Pulmonary artery endothelial cell (primary cell): ENCODE results near the gene NEURL1B. TPM values are rescaled to one million over a fixed set of nuclear protein-coding genes. Genes with fewer than 3 reads are reported as not detected.
"Not testable (repeated sequence)": the region's sequence is repeated elsewhere in the genome, so short reads cannot be mapped to it uniquely, and the experiment has no call there.

Source experiments
- DNase-seq: peaks from one replicate; pipeline ENCODE4 v3.0.0-alpha.2; 2011; ENCODE audit warnings: low read depth, low spot score
- total RNA-seq: library from RNA; depleted of rRNA; stranded (reverse); fragments of >200 nt; gene quantifications from 2 replicates; pipeline ENCODE4 v1.2.3, GENCODE V29; 2014

NEURL1B gene
- total RNA-seq, 1 donor from 2014 or later: 0.46 TPM

DNA sequence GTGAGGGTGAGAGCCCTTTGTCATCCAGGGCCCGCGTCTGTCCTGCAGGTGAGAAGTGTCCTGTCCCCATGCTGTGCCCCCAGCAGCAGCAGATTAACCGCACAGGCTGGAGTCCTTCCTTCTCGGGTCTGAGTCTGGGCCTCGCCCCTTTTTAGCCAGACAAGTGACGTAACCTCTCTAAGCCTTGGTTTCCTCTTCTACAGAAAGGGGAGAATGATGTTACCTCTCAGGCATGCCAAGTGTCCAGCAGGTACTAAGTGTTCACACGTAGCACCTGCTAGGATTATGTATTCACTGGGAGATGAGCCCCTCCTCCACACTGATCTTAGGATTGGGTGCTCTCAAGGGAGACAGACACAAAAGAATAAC, 6.9 kb downstream of the NEURL1B start:
- no peak for DNase-seq

DNA sequence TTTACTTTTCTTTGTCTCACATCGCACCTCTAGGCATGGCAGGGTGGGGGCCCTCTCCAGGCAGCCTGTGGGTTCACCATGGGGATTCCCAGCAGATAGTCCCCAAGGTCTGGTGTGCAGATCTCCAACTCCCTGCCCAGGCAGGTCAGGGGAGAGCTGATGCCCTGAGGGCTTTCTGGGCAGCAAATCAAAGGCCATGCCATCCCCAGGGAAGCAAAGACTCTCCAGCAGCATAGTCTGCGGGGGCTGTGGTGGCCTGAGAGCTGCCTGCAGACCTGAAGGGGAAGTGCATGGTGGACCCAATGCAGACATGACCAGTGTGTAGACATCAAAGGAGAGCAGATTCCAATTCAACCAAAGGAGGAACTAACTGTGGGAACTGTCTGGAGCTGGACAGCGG, 7.7 kb downstream of the NEURL1B start:
- no peak for DNase-seq

- DNase-seq: not testable (repeated sequence)
Observed at GRCh38 chr5:172656496-172656895, 15.4 kb downstream of the NEURL1B start.

- DNase-seq: not testable (repeated sequence)
Observed at GRCh38 chr5:172657524-172658233, 16.6 kb downstream of the NEURL1B start.

DNA sequence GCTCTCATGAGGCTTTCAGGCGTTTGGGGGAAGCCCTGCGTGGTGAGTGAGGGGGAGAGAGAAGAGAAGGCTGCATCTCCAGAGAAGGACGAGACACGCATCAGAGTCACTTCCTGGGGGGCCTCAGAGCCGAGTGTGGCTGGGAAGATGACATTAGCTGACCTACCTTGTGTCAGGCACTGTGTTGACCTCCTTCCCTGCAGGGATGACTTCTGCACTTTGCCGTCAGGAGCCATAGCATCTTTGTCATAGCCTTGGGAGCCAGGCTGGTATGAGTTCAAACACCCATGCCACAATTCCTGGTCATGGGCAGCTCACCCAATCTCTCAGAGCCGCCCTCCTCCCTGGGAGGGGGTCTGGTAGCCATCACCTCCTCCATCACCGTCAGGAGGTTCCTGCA, 17.3 kb downstream of the NEURL1B start:
- no peak for DNase-seq

DNA sequence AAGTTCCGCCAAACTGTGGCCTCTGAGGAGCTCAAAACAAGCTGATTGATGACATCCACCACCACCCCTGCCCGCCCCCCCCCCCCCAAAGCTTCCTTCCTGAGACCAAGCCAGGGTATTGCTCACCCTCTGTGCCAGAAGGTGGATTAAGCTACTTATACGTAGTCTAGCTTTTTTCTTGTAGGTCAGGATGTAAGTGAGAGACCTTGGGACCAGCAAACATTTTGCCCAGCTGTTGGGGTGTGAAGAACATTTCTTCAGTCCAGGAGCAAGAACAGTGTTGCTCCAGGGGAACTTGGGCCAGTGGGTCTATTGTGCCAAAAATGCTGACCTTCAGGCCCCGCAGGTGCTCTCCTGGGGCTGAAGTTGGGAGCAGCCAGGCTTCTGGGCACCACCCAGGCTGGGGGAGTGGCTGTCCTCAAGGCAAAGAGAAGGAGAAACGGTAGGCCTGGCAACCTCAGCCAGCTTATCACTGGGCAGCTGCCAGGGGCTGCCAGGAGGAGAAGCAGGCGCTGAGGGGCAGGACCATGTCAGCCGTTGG, 18.0 kb downstream of the NEURL1B start:
- DNase-seq: no peak

GRCh38 chr5:172659570-172659908, 18.5 kb downstream of the NEURL1B start:
- no peak for DNase-seq

GRCh38 chr5:172659909-172660628, 19.0 kb downstream of the NEURL1B start:
- no peak for DNase-seq

- DNase-seq: no peak
Observed at GRCh38 chr5:172660974-172661373, 19.9 kb downstream of the NEURL1B start.

DNA sequence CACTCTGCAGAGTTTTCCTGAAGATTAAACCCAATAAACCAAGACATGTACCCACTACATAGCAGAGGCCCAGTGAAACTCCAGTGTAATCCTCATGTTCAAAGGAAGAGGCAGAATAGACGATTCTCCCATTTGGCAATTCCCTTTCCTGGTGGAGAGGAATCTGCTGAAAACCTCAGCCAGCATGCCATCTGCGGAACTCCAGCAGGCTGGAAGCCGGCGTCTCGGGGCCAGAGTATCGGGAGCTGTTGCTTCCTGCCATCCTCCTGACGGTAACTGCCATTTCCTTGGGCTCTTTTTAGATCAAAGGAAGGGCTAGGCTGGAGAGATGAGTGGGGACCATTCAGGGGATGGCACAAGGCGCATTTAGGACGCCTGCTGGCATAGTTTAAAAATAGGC, 20.5 kb downstream of the NEURL1B start:
- no peak for DNase-seq

DNA sequence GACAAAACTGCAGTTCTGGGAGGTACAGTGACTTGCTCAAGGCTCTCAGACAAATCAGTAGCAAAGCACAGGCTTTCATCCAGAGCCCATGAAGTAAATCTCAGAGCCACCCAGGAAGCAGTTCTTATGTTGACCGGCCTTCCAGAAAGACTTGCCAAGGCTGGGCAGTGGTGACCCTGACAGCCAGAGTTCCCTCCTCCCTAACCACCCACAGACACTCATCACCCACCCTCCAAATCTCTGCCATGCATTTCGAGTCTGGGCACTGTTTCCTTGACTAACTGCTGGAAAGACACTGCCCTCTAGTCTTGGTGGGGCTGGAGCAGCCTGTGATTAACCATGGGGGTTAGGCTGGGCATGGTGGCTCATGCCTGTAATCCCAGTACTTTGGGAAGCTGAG, 21.5 kb downstream of the NEURL1B start:
- DNase-seq: no peak

DNA sequence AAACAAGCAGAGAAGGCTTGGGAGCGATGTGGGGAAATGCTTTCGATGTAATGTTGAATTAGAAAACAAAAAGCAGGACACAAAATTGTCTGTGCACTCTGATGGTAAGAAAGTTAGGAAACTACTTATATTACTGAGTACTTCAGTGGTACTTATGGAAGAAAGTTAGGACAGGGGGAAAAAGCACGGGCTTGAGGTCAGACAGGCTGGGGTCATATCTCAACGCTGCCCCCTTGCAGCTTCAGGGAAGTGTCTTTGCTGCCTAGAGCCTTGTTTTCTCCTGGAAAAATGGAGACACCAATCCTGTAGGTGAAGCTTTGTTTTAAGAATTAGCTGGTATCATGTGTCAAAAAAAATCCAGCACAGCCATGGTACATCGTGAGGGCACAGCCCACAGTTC, 23.0 kb downstream of the NEURL1B start:
- no peak for DNase-seq

DNA sequence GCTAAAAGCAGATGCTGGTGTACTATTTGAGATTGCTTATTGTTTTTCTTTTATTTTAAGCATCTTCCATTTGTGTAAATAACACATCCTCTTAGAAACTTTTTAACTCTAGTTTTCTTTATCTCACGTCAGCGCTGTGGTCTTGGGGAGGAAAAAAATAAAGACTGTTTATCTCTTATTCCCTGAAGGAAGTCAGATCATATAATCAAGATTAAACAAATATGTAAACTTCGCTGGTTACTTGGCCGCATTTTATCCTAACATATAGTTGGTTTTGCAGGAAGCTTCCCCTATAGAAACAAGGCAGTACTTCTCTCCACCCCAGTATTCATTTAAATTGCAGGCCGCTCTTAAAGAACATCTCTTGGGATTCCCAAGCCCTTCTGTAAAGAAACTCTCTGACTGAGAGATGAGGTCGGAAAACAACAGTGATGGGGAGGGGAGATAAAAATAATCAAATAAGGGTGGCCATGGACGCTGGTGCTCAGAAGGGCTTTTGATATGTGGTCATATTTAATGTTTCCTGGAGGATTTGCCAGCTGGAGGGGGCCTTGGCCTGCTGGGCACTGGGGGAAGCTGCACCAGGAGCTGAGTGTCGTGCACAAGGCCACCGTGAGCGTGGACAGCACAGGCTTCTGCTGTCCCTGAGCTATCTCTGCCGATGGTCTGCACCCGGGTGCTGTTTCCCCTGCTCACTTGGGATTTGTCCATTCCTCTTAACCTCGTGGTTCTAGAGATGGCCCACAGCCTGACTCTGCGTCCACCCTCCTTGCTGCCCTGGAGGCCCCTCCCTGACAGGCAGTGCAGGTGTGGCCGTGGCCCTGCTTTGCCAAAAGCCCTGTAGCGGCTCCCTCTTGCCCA, 23.8 kb downstream of the NEURL1B start:
- no peak for DNase-seq

- DNase-seq: no peak
Observed at GRCh38 chr5:172666251-172666650, 25.2 kb downstream of the NEURL1B start.

- DNase-seq: no peak
Observed at GRCh38 chr5:172667786-172668593, 26.9 kb downstream of the NEURL1B start.

GRCh38 chr5:172668594-172669071, 27.6 kb downstream of the NEURL1B start:
- no peak for DNase-seq

- no peak for DNase-seq
Observed at GRCh38 chr5:172669386-172670004, 28.4 kb downstream of the NEURL1B start.

- no peak for DNase-seq
Observed at GRCh38 chr5:172670005-172670402, 28.9 kb downstream of the NEURL1B start.

DNA sequence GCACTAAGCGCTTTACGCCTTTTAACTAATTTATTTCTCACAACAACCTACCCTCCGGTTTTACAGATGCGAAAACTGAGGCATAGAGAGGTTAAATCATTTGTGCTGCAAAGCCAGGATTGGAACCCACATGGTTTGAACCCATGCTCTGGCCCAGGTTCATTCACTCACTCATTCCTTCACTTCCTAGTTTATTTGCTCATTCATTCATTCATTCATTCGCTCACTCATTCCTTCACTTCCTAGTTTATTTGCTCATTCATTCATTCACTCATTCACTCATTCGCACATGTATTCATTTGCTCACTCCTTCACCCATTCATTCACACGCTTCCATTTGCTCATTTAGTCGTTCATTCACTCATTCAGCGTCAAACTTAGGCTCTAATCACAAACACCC, 29.4 kb downstream of the NEURL1B start:
- no peak for DNase-seq

DNA sequence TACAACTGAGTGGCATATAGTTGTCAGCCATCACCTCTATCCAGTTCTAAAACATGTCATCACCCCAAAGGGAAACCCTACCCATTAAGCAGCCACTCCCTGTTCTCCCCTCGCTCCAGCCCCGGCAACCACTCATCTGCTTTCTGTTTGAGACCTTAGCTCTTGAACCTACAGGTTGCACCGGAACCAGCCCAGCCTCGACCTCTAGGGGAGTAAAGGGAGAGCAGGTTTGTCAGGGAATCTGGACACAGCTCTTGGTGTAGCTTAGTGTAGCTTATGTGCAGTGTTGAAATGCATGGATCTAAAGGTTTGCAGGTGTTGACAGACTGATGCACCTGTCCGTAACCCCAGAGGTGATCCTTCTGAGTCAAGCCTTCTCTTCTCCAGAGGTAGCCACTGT, 30.0 kb downstream of the NEURL1B start:
- no peak for DNase-seq

GRCh38 chr5:172672681-172673080, 31.6 kb downstream of the NEURL1B start:
- DNase-seq: no peak
